HG03280 (cell line): ENCODE measurements around the gene MYH15.

Source experiments
- ATAC-seq: cut with Tn5 transposase; IDR thresholded peaks from one replicate; pipeline ENCODE4 v1.9.1; 2021; ENCODE audit warnings: mild to moderate bottlenecking, moderate library complexity; ENCODE audit not compliant: unreplicated experiment

The MYH15 gene

GRCh38 chr3:108473711-108474110 lies 36.7 kb downstream of the MYH15 start:
- no peak for ATAC-seq

- no peak for ATAC-seq
Measured at GRCh38 chr3:108472001-108472591, 38.3 kb downstream of the MYH15 start.

GRCh38 chr3:108471426-108471825 lies 39.0 kb downstream of the MYH15 start:
- ATAC-seq, result no peak

- ATAC-seq, result no peak
Measured at GRCh38 chr3:108469126-108469525, 41.3 kb downstream of the MYH15 start.

- no peak for ATAC-seq
Measured at GRCh38 chr3:108468577-108468976, 41.8 kb downstream of the MYH15 start.

GRCh38 chr3:108462899-108463298 lies 47.5 kb downstream of the MYH15 start:
- ATAC-seq, result no peak

- peak; percentile 69 for ATAC-seq
Measured at GRCh38 chr3:108461661-108462111, 48.7 kb downstream of the MYH15 start.

- no peak for ATAC-seq
Measured at GRCh38 chr3:108459225-108459624, 51.2 kb downstream of the MYH15 start.

- no peak for ATAC-seq
Measured at GRCh38 chr3:108455212-108455705, 55.1 kb downstream of the MYH15 start.

- no peak for ATAC-seq
Measured at GRCh38 chr3:108453565-108453964, 56.8 kb downstream of the MYH15 start.

- ATAC-seq, result no peak
Measured at GRCh38 chr3:108450444-108450843, 60.0 kb downstream of the MYH15 start.

GRCh38 chr3:108448593-108448992 lies 61.8 kb downstream of the MYH15 start:
- ATAC-seq, result no peak

GRCh38 chr3:108447096-108447847 lies 63.1 kb downstream of the MYH15 start:
- no peak for ATAC-seq

GRCh38 chr3:108442281-108442680 lies 68.1 kb downstream of the MYH15 start:
- ATAC-seq, result no peak

- no peak for ATAC-seq
Measured at GRCh38 chr3:108441518-108441917, 68.9 kb downstream of the MYH15 start.

- no peak for ATAC-seq
Measured at GRCh38 chr3:108441071-108441507, 69.3 kb downstream of the MYH15 start.

GRCh38 chr3:108438542-108438941 lies 71.9 kb downstream of the MYH15 start:
- no peak for ATAC-seq

- ATAC-seq, result no peak
Measured at GRCh38 chr3:108437439-108437838, 73.0 kb downstream of the MYH15 start.

GRCh38 chr3:108433928-108434327 lies 76.5 kb downstream of the MYH15 start:
- no peak for ATAC-seq

GRCh38 chr3:108432431-108432830 lies 78.0 kb downstream of the MYH15 start:
- ATAC-seq, result no peak

- no peak for ATAC-seq
Measured at GRCh38 chr3:108430540-108430939, 79.9 kb downstream of the MYH15 start.

- ATAC-seq, result no peak
Measured at GRCh38 chr3:108428586-108428985, 81.8 kb downstream of the MYH15 start.
